Measurements from ENCODE around the gene LAMTOR4. TPM values are rescaled to one million over a fixed set of nuclear protein-coding genes. Genes with fewer than 3 reads are reported as not detected.
"Not testable (repeated sequence)": the region's sequence is repeated elsewhere in the genome, so short reads cannot be mapped to it uniquely, and the experiment has no call there.

The LAMTOR4 gene
- total RNA-seq, 4 donors from 2014 or later, result 53.3 to 197 (median 115) TPM

DNA sequence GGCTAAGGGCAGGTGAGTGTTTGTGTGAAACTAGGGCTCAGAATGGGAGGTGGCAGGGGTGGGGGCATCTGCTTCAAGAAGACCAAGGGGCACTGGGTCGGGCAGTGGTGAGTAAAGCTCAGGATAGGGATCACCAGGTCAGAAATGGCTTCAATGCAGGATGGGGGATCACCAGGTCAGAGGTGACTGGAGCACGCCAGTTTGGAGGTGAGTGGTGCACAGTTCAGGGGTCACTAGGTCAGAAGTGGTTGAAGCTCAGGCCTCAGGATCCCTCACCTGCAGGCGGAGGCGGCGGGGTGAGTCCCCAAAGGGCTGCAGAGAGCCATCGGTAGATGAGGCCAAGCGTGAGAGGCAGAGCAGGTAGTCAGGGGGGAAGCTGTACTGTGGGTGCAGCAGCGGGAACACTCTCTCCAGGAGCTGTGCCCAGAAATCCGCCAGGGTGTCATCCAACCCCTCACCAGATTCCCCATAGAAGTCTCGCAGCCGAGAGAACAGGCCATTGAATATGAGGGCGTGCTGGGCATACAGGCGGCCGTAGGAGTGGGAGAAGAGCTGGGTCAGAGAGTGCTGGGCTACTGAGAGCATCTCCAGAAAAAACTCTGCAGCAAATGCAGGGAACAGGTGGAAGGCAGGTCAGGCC, 26.7 kb downstream of the LAMTOR4 start:
- intact Hi-C loops (cut with DNase I; ENCODE audit: low total_unique reads), result no loop called here
- no peaks in the 10 kb centered on the region for H3K27me3 ChIP-seq
- TF ChIP-seq, protein P1, sequence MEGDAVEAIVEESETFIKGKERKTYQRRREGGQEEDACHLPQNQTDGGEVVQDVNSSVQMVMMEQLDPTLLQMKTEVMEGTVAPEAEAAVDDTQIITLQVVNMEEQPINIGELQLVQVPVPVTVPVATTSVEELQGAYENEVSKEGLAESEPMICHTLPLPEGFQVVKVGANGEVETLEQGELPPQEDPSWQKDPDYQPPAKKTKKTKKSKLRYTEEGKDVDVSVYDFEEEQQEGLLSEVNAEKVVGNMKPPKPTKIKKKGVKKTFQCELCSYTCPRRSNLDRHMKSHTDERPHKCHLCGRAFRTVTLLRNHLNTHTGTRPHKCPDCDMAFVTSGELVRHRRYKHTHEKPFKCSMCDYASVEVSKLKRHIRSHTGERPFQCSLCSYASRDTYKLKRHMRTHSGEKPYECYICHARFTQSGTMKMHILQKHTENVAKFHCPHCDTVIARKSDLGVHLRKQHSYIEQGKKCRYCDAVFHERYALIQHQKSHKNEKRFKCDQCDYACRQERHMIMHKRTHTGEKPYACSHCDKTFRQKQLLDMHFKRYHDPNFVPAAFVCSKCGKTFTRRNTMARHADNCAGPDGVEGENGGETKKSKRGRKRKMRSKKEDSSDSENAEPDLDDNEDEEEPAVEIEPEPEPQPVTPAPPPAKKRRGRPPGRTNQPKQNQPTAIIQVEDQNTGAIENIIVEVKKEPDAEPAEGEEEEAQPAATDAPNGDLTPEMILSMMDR (IDR thresholded peaks at IDR 0.05), result no peak
- no peak for TF ChIP-seq POLR2A (IDR thresholded peaks at IDR 0.05)
- H3K36me3 ChIP-seq, result no peaks in the 10 kb centered on the region
- peaks cover 0 to 8% of the 10 kb centered on the region in 2 donors for H3K4me1 ChIP-seq
- H3K27ac ChIP-seq, result no peak overlapping the region
- DNase-seq, result no peak
- no peak overlapping the region for H3K4me3 ChIP-seq
- no peaks in the 10 kb centered on the region for H3K9me3 ChIP-seq

DNA sequence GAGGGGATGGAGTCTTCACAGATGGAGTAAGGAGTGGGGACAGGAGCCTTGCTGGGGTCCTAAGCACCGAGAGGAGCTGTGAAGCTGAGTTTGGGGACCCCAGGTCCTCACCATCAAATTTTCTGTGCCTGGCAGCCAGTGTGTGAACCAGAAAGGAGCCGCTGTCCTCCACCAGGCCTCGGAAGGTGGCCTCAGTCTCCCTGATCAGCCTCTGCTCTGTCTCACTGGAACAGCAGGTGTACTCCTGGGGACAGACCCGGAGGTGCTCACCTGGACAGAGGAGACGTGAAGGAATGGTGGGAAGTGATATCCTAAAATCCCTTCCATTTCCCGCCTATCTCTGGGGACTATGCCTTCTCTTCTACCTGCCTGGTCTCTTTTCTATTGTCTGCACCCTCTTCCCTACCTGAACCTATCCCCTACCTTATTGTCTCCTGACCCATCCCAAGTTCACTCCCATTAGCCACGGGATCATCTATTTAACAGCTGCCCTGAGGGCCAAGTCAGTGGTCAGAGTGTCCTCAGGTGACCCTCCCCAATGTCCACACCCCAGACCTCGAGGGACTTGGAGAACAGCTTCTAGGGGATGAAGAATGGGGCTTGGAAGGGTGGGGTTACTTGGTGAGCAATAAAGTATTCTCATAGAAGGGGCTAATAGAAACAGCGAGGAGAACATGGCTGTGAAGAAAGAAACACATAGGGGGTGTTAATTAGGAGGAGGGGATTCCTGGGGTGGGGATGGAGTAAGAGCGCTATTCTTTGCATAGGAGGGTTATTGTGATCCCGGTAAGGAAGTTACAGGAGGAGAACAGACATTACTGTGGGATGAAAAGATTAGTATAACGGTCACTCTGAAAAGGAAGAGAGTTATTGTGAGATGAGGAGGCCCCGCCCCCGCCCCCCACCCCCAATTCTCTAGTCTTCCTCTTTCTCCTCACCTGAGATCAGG, 27.7 kb downstream of the LAMTOR4 start:
- Histone ChIP-seq H3K27me3 (no peaks in the 10 kb centered on the region), H3K27ac (peak overlapping the region in 1 of 2 donors; percentile 63), H3K9me3 (no peaks in the 10 kb centered on the region), H3K36me3 (no peaks in the 10 kb centered on the region), H3K4me3 (peak overlapping the region; percentile 33 to 34), H3K4me1 (peaks cover 0 to 3% of the 10 kb centered on the region in 2 donors)
- TF ChIP-seq, protein P1 (IDR thresholded peaks at IDR 0.05), result no peak
- no peak for TF ChIP-seq POLR2A (IDR thresholded peaks at IDR 0.05)
- intact Hi-C loops (cut with DNase I; ENCODE audit: low total_unique reads), result no loop called here
- no peak for DNase-seq

DNA sequence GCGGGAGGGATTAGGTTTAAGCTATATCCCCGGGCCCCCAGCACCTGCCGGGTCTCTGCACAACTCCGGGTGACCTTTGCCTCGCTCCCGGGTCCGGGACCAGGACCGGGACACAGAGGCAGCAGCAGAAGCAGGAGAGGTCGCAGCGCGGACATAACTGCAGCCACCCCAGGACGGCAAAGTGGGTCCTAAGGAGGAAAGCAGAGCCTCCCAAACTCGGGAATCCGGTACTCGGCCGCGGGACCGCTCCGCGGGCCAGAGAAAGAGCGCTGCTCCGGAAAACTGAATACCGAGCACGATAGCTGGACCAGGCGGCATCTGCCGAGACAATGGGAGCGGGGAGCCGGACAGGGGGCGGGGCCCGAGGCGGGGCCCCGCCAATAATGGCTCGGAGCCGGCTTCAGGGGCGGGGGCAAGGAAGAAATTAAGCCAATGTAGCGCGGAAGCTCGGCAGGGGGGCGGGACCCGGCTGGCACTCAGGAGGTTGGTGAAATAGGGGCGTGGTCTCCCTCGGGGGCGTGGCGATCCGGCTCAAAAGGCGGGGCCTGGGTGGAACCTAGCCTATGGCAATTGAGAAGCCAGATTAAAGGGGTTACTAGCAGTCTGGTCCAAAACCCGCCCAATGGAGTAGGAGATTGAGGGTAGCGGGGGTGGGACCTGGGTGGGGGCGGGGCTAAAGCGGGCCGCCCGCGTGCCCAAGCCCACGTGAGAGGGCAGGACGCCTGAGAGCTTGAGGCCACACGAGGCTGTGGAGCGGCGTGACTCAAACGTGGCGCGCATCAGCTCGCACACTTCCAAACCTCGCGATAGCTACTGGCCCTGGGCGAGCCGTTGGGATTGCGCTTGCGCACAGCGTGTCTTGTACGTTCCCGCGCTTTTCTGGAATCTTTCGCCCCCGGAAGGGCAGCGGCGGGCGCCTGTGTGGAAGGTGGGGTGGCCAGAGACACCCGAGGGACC, 28.6 kb downstream of the LAMTOR4 start, which contains the start of the genes GPC2 and STAG3:
GPC2 (minus strand) TSS at position 337 of the 957 bp plus-strand sequence; CDS start at position 155, 182 bp downstream.
STAG3 (plus strand) TSS at position 874 of the 957 bp plus-strand sequence. CDS start 2,639 bp downstream, outside the sequence.
- Histone ChIP-seq H3K27me3 (no peaks in the 10 kb centered on the region), H3K36me3 (no peaks in the 10 kb centered on the region), H3K4me3 (peak within 1 kb of the TSS; percentile 33 to 34), H3K4me1 (peaks cover 0 to 3% of the 10 kb centered on the region in 2 donors), H3K27ac (peak within 1 kb of the TSS in 1 of 2 donors; percentile 63), H3K9me3 (no peaks in the 10 kb centered on the region)
- DNase-seq, result peak; percentile 94 to 95
- intact Hi-C loops (cut with DNase I; ENCODE audit: low total_unique reads), result no loop called here
- peak in 1 of 2 donors; percentile 23 for TF ChIP-seq POLR2A (IDR thresholded peaks at IDR 0.05)
- TF ChIP-seq, protein P1 (IDR thresholded peaks at IDR 0.05), result no peak

DNA sequence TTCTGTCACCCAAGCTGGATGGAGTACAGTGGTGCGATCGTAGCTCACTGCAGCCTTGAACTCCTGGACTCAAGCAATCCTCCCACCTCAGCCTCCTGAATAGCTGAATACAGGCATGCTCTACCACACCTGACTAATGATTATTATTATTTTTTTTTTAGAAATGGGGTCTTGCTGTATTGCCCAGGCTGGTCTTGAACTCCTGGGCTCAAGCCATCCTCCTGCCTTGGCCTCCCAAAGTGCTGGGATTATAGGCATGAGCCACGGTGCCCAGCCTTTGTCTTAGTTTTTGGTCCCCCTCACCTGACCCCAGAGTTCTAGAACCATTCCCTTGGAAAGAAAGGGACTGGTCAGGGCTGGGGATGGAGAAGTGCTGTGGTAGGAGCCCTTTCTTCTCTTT, 31.4 kb downstream of the LAMTOR4 start:
- DNase-seq; H3K27me3 ChIP-seq; H3K4me3 ChIP-seq; H3K9me3 ChIP-seq; intact Hi-C loops (cut with DNase I; ENCODE audit: low total_unique reads); H3K36me3 ChIP-seq; H3K4me1 ChIP-seq; H3K27ac ChIP-seq: not testable (repeated sequence)

DNA sequence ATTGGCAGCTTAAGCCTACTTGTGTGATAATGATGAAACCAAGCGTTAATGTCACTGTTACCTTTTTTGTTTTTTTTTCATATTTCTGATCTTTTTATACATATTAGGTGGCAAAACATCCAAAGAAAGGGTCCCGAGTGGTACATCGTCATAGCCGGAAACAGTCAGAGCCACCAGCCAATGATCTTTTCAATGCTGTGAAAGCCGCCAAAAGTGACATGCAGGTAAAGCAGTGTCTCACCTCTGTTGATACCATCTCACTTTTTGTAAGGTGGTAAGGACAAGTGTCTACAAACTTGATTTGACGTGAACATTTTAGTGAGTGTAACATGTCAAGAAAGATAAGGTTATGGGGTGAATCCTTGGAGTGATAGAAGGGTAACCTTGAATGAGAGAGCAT, 33.9 kb downstream of the LAMTOR4 start:
- H3K9me3 ChIP-seq; DNase-seq; H3K27ac ChIP-seq; H3K36me3 ChIP-seq; H3K4me3 ChIP-seq; intact Hi-C loops (cut with DNase I; ENCODE audit: low total_unique reads); H3K27me3 ChIP-seq; H3K4me1 ChIP-seq: not testable (repeated sequence)

DNA sequence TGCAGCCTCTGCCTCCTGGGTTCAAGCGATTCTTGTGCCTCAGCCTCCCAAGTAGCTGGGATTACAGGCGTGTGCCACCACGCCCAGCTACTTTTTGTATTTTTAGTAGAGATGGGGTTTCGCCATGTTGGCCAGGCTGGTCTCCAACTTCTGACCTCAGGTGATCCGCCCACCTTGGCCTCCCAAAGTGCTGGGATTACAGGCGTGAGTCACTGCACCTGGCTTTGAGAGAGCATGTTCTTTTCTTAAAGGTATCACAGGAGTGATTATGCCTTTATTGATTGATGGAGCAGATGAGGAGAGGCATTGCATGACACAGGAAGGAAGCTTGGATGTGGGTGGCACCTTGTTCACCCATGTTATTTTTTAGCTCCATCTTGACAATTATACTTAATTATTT, 34.4 kb downstream of the LAMTOR4 start:
- intact Hi-C loops (cut with DNase I; ENCODE audit: low total_unique reads); H3K36me3 ChIP-seq; H3K4me3 ChIP-seq; H3K9me3 ChIP-seq; DNase-seq; H3K27me3 ChIP-seq; H3K27ac ChIP-seq; H3K4me1 ChIP-seq: not testable (repeated sequence)
